SU-DHL-6 (cell line): ENCODE results near the gene TCTA.
"Not testable (repeated sequence)": the region's sequence is repeated elsewhere in the genome, so short reads cannot be mapped to it uniquely, and the experiment has no call there.

Source experiments
- H2AFZ ChIP-seq: fragments of 200-600 bp; sonication (generic); 2 replicates; pipeline ENCODE4 v1.6.1; 2014; ENCODE audit warnings: low read depth, mild to moderate bottlenecking, moderate library complexity, mixed read lengths, antibody characterized with exemption, low read length; ENCODE audit not compliant: severe bottlenecking
- H3F3A ChIP-seq: fragments of 200-600 bp; shearing (Covaris generic); 2 replicates; pipeline ENCODE4 v1.6.0; 2016; ENCODE audit warnings: antibody characterized with exemption, mild to moderate bottlenecking; ENCODE audit not compliant: insufficient read depth
- H3K27ac ChIP-seq: fragments of 200-600 bp; sonication (generic); 2 replicates; pipeline ENCODE4 v1.5.1; 2016; ENCODE audit warnings: low read depth, mild to moderate bottlenecking, low read length, moderate library complexity, mixed read lengths
- H3K27me3 ChIP-seq: fragments of 200-600 bp; sonication (generic), shearing (Covaris generic); 2 replicates; pipeline ENCODE4 v1.6.0; 2014; ENCODE audit warnings: mild to moderate bottlenecking, low read length
- H3K36me3 ChIP-seq: fragments of 200-600 bp; sonication (generic); 2 replicates; pipeline ENCODE4 v1.6.1; 2014; ENCODE audit warnings: mild to moderate bottlenecking, low read length, mixed read lengths
- H3K4me2 ChIP-seq: fragments of 300-600, 200-600 bp; shearing (Covaris generic), sonication (generic); 2 replicates; pipeline ENCODE4 v1.6.0; 2014; ENCODE audit warnings: low read length, low read depth, mild to moderate bottlenecking; ENCODE audit not compliant: poor library complexity, severe bottlenecking
- H3K4me3 ChIP-seq: fragments of 200-600 bp; sonication (generic); 2 replicates; pipeline ENCODE4 v1.5.1; 2014; ENCODE audit warnings: antibody characterized with exemption, low read length, mild to moderate bottlenecking, mixed read lengths; ENCODE audit not compliant: insufficient read depth, poor library complexity, severe bottlenecking
- H3K79me2 ChIP-seq: fragments of 200-600 bp; sonication (generic); 2 replicates; pipeline ENCODE4 v1.6.1; 2014; ENCODE audit warnings: mild to moderate bottlenecking, low read length, moderate library complexity; ENCODE audit not compliant: insufficient read depth
- H3K9ac ChIP-seq: fragments of 200-600 bp; sonication (generic); 2 replicates; pipeline ENCODE4 v1.7.0; 2014; ENCODE audit warnings: mild to moderate bottlenecking, low read length
- H3K9me2 ChIP-seq: fragments of 200-600 bp; sonication (generic); replicated peaks from 2 replicates; pipeline ENCODE4 v1.6.1; 2014; ENCODE audit warnings: low read length; ENCODE audit not compliant: insufficient read depth
- H3K9me3 ChIP-seq: fragments of 200-600 bp; sonication (generic); 2 replicates; pipeline ENCODE4 v1.6.1; 2014; ENCODE audit warnings: low read length, mixed read lengths; ENCODE audit not compliant: insufficient read depth
- H4K20me1 ChIP-seq: fragments of 200-600 bp; sonication (generic); 2 replicates; pipeline ENCODE4 v1.6.1; 2014; ENCODE audit warnings: low read depth, mild to moderate bottlenecking, antibody characterized with exemption, low read length, moderate library complexity, mixed read lengths
- EZH2phosphoT487 ChIP-seq: fragments of 200-600 bp; sonication (generic), shearing (Covaris generic); conservative IDR thresholded peaks from 2 replicates; pipeline ENCODE4 v1.6.1; 2018; ENCODE audit warnings: mild to moderate bottlenecking, antibody characterized with exemption, low read length, moderate library complexity, mixed read lengths
- TF ChIP-seq, protein P1 (sequence below): fragments of 200-600 bp; sonication (generic); IDR thresholded peaks from one replicate; pipeline ENCODE4 v1.5.1; 2017; ENCODE audit warnings: antibody characterized with exemption, mild to moderate bottlenecking, low read length, moderate library complexity; ENCODE audit not compliant: insufficient read depth, poor library complexity, severe bottlenecking

Gene TCTA

DNA sequence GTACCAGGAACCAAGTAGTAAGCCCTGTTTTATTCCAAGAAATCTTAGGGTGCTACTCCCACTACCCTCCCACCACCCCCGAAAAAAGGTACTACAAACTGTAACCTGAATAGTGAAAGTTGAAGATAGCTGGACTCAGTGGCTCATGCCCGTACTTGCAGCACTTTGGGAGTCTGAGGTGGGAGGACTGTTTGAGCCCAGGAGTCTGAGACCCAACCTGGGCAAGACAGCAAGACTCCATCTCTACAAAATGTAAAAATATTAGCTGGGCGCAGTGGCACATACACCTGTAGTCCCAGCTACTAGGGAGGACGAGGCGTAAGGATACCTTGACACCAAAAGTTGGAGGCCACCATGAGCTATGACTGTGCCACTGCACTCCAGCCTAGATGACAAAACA is 8.3 kb upstream of the TCTA start:
- H3K27ac ChIP-seq = no peak overlapping the region
- no peak overlapping the region for H2AFZ ChIP-seq
- peaks cover 54% of the 10 kb centered on the region; the same call in 1 of the 2 replicates for H4K20me1 ChIP-seq
- H3K9me2 ChIP-seq = no peaks in the 10 kb centered on the region
- no peak for TF ChIP-seq EZH2phosphoT487
- TF ChIP-seq, protein P1, sequence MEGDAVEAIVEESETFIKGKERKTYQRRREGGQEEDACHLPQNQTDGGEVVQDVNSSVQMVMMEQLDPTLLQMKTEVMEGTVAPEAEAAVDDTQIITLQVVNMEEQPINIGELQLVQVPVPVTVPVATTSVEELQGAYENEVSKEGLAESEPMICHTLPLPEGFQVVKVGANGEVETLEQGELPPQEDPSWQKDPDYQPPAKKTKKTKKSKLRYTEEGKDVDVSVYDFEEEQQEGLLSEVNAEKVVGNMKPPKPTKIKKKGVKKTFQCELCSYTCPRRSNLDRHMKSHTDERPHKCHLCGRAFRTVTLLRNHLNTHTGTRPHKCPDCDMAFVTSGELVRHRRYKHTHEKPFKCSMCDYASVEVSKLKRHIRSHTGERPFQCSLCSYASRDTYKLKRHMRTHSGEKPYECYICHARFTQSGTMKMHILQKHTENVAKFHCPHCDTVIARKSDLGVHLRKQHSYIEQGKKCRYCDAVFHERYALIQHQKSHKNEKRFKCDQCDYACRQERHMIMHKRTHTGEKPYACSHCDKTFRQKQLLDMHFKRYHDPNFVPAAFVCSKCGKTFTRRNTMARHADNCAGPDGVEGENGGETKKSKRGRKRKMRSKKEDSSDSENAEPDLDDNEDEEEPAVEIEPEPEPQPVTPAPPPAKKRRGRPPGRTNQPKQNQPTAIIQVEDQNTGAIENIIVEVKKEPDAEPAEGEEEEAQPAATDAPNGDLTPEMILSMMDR = no peak
- H3K9ac ChIP-seq = no peak overlapping the region
- no peak overlapping the region for H3K4me3 ChIP-seq
- no peaks in the 10 kb centered on the region for H3K9me3 ChIP-seq
- no peaks in the 10 kb centered on the region; the same call in 1 of the 2 replicates for H3K36me3 ChIP-seq
- peaks cover 100% of the 10 kb centered on the region for H3K79me2 ChIP-seq
- no peaks in the 10 kb centered on the region for H3K27me3 ChIP-seq
- H3F3A ChIP-seq = peaks cover 9% of the 10 kb centered on the region; the same call in 1 of the 2 replicates
- H3K4me2 ChIP-seq = no peak overlapping the region

DNA sequence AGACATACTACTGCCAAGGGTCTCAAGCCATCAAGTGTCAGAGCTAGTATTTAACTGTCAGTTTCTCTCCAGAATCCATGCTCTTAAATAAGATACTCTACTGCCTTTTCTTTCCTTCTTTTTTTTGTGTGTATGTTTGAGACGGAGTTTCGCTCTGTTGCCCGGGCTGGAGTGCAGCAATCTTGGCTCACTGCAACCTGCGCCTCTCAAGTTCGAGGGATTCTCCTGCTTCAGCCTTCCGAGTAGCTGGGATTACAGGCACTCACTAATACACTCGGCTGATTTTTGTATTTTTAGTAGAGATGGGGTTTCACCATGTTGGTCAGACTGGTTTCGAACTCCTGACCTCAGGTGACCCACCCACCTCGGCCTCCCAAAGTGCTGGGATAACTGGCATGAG is 6.7 kb upstream of the TCTA start:
- peaks cover 14% of the 10 kb centered on the region; the same call in 1 of the 2 replicates for H3F3A ChIP-seq
- not testable (repeated sequence) for H3K27me3 ChIP-seq, H3K27ac ChIP-seq, H2AFZ ChIP-seq, H3K9ac ChIP-seq, H3K9me3 ChIP-seq, H3K4me3 ChIP-seq, H3K9me2 ChIP-seq, H3K36me3 ChIP-seq
- H3K4me2 ChIP-seq = peak overlapping the region; percentile 85
- peaks cover 62% of the 10 kb centered on the region for H4K20me1 ChIP-seq
- H3K79me2 ChIP-seq = peaks cover 100% of the 10 kb centered on the region

DNA sequence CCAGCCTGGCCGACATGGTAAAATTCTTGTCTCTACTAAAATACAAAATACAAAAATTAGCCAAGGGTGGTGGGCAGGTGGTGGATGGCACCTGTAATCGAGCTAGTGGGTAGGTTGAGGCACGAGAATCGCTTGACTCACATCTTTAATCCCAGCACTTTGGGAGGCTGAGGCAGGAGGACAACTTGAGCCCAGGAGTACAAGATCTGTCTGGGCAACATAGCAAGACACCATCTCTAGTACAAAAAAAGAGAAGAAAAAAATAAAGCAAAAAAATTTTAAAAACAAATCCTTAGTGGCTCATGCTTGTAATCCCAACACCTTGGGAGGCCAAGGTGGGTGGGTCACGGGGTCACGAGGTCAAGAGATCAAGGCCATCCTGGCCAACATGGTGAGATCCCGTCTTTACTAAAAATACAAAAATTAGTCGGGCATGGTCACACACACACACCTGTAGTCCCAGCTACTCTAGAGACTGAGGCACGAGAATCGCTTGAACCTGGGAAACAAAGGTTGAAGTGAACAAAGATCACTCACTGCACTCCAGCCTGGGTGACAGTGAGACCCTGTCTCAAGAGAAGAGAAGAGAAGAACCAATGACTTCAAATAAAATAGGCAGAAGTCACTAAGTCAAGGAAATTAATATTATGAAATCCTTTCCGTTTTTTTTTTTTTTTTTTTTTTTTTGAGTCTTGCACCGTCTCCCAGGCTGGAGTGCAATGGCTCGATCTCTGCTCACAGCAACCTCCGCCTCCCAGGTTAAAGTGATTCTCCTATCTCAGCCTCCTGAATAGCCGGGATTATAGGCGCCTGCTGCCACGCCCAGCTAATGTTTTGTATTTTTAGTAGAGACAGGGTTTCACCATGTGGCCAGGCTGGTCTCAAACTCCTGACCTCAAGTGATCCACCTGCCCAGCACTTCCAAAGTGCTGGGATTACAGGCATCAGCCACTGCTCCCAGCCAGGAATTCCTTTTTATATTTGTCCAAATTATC is 5.4 kb upstream of the TCTA start:
- Histone ChIP-seq H3K79me2 (peaks cover 99% of the 10 kb centered on the region), H3F3A (peaks cover 14% of the 10 kb centered on the region; the same call in 1 of the 2 replicates), H3K36me3 (no peaks in the 10 kb centered on the region; the same call in 1 of the 2 replicates), H3K27me3 (no peaks in the 10 kb centered on the region), H2AFZ (no peak overlapping the region), H3K9me3 (no peaks in the 10 kb centered on the region), H3K27ac (peak overlapping the region; percentile 39; the same call in 1 of the 2 replicates), H3K9ac (peak overlapping the region; percentile 29; the same call in 1 of the 2 replicates), H3K9me2 (no peaks in the 10 kb centered on the region), H4K20me1 (peaks cover 57% of the 10 kb centered on the region), H3K4me2 (peak overlapping the region; percentile 85), H3K4me3 (no peak overlapping the region)
- no peak for TF ChIP-seq EZH2phosphoT487
- TF ChIP-seq, protein P1 = no peak
